Femur (tissue), 1 donor: ENCODE data around the gene DGKH.
"Not testable (repeated sequence)": the region's sequence is repeated elsewhere in the genome, so short reads cannot be mapped to it uniquely, and the experiment has no call there.

Experiments
- DNase-seq: peaks from one replicate; pipeline ENCODE4 v3.0.0-alpha.2; 2017

DGKH gene

GRCh38 chr13:42114278-42114677 is 65.8 kb downstream of the DGKH start:
- DNase-seq: no peak

- DNase-seq: no peak
Measured at GRCh38 chr13:42114912-42115311, 66.5 kb downstream of the DGKH start.

- DNase-seq: no peak
Measured at GRCh38 chr13:42116225-42116624, 67.8 kb downstream of the DGKH start.

- DNase-seq: no peak
Measured at GRCh38 chr13:42119041-42119440, 70.6 kb downstream of the DGKH start.

- DNase-seq: no peak
Measured at GRCh38 chr13:42119875-42120274, 71.4 kb downstream of the DGKH start.

- DNase-seq: no peak
Measured at GRCh38 chr13:42123600-42123999, 75.2 kb downstream of the DGKH start.

- DNase-seq: no peak
Measured at GRCh38 chr13:42125046-42125445, 76.6 kb downstream of the DGKH start.

GRCh38 chr13:42127047-42127446 is 78.6 kb downstream of the DGKH start:
- no peak for DNase-seq

- no peak for DNase-seq
Measured at GRCh38 chr13:42129033-42129432, 80.6 kb downstream of the DGKH start.

GRCh38 chr13:42136518-42136917 is 88.1 kb downstream of the DGKH start:
- no peak for DNase-seq

- DNase-seq: no peak
Measured at GRCh38 chr13:42137856-42138537, 89.5 kb downstream of the DGKH start.

- no peak for DNase-seq
Measured at GRCh38 chr13:42140494-42140893, 92.0 kb downstream of the DGKH start.

- DNase-seq: not testable (repeated sequence)
Measured at GRCh38 chr13:42141052-42141451, 92.6 kb downstream of the DGKH start.

GRCh38 chr13:42146359-42146758 is 97.9 kb downstream of the DGKH start:
- DNase-seq: no peak

- DNase-seq: no peak
Measured at GRCh38 chr13:42148538-42148937, 100.1 kb downstream of the DGKH start.

GRCh38 chr13:42149136-42149535 is 100.7 kb downstream of the DGKH start:
- DNase-seq: no peak

GRCh38 chr13:42151781-42152180 is 103.3 kb downstream of the DGKH start:
- no peak for DNase-seq

GRCh38 chr13:42152495-42152894 is 104.0 kb downstream of the DGKH start:
- DNase-seq: no peak

- no peak for DNase-seq
Measured at GRCh38 chr13:42153199-42154113, 105.0 kb downstream of the DGKH start.

GRCh38 chr13:42155251-42155650 is 106.8 kb downstream of the DGKH start:
- no peak for DNase-seq

GRCh38 chr13:42163338-42163737 is 114.9 kb downstream of the DGKH start:
- not testable (repeated sequence) for DNase-seq

- DNase-seq: not testable (repeated sequence)
Measured at GRCh38 chr13:42163910-42164309, 115.5 kb downstream of the DGKH start.

- no peak for DNase-seq
Measured at GRCh38 chr13:42164557-42165125, 116.2 kb downstream of the DGKH start.

- DNase-seq: no peak
Measured at GRCh38 chr13:42168496-42168895, 120.0 kb downstream of the DGKH start.
